Kidney (tissue), 14 donors: ENCODE data around the gene KHDRBS2. TPM values are rescaled to one million over a fixed set of nuclear protein-coding genes. Genes with fewer than 3 reads are reported as not detected.

ENCODE experiments used
- DNase-seq, 5 donors: peaks; one replicate each; pipeline ENCODE4 v3.0.0-alpha.2; 2013 to 2020
- FAIRE-seq: peaks from 2 replicates; lab custom pipeline; 2012; peaks lifted over from hg19 to GRCh38; lab: Jason Lieb, UNC
- H3K27ac ChIP-seq, 2 donors: one replicate each; pipeline ENCODE4 v1.7.0; 2013; ENCODE audit warnings: low read depth in 2 of 2, low read length in 2 of 2, inconsistent platforms in 1 of 2
- H3K27me3 ChIP-seq: one replicate; pipeline ENCODE4 v1.7.1; 2013; ENCODE audit warnings: low read length, inconsistent platforms; ENCODE audit not compliant: control insufficient read depth, insufficient read depth
- H3K36me3 ChIP-seq, 3 donors: one replicate each; pipeline versions ENCODE4 v1.7.0 to v1.7.1; 2013; ENCODE audit warnings: low read length in 3 of 3, control low read depth in 1 of 3, inconsistent platforms in 1 of 3; ENCODE audit not compliant: insufficient read depth in 3 of 3, control insufficient read depth in 2 of 3
- H3K4me1 ChIP-seq, 3 donors: one replicate each; pipeline versions ENCODE4 v1.7.0 to v1.7.1; 2013; ENCODE audit warnings: low read length in 3 of 3, inconsistent platforms in 1 of 3, low read depth in 1 of 3; ENCODE audit not compliant: control insufficient read depth in 2 of 3, insufficient read depth in 2 of 3
- H3K4me3 ChIP-seq, 3 donors: one replicate each; pipeline versions ENCODE4 v1.7.0 to v1.8.1; 2013; ENCODE audit warnings: low read length in 3 of 3, control low read depth in 1 of 3, inconsistent platforms in 1 of 3
- H3K9ac ChIP-seq, 3 donors: one replicate each; pipeline versions ENCODE4 v1.7.0 to v1.7.1; 2013; ENCODE audit warnings: low read length in 3 of 3, control low read depth in 1 of 3, inconsistent platforms in 1 of 3
- H3K9me3 ChIP-seq, 3 donors: one replicate each; pipeline versions ENCODE4 v1.7.0 to v1.7.1; 2013; ENCODE audit warnings: low read length in 3 of 3, control low read depth in 1 of 3, inconsistent platforms in 1 of 3; ENCODE audit not compliant: control insufficient read depth in 2 of 3, insufficient read depth in 1 of 3
- CTCF ChIP-seq: IDR thresholded peaks from 3 replicates; pipeline ENCODE4 v1.5.1; 2012; ENCODE audit warnings: mild to moderate bottlenecking, moderate library complexity, borderline replicate concordance; ENCODE audit not compliant: insufficient read depth; ENCODE audit errors: extremely low read depth
- intact Hi-C: fragments of 100-400 bp; cut with DNase I; formaldehyde crosslinking; loops from one replicate; pipeline ENCODE4 v1.11.1; 2022
- polyA plus RNA-seq: library from polyadenylated mRNA; stranded (reverse); fragments of 350-450 nt; fragmentation: Illumina TruSeq; extraction: RNeasy Lipid Tissue Mini Kit (QIAGEN cat#74804); gene quantifications from one replicate; pipeline ENCODE4 v1.2.3, GENCODE V29; 2014; ENCODE audit warnings: low read depth, low replicate concordance; ENCODE audit not compliant: insufficient read depth
- total RNA-seq: library from RNA; stranded (reverse); fragmentation: NEBNext Ultra II Directional; extraction: Animal tissue kit (Norgen Biotek cat#: 25700); gene quantifications from one replicate; pipeline ENCODE4 v1.2.1, GENCODE V29; 2021
- donor health status: control.
- donor health status: control.
- donor health status: control.
- donor health status: control.
- donor health status: control.
- donor health status: DM: yes; HTN: yes; CAD: no.
- donor health status: Normal renal cell carcinoma (clear cell type).

Gene KHDRBS2
- total and polyA plus RNA-seq, 2 donors from 2014 or later = 0.76 TPM; not detected in 1

GRCh38 chr6:61940919-61941318 is 345.1 kb downstream of the KHDRBS2 start:
- Histone ChIP-seq H3K27me3 (no peaks in the 10 kb centered on the region), H3K9ac (no peak overlapping the region), H3K4me3 (no peak overlapping the region), H3K36me3 (no peaks in the 10 kb centered on the region), H3K9me3 (no peaks in the 10 kb centered on the region), H3K27ac (no peak overlapping the region), H3K4me1 (no peaks in the 10 kb centered on the region)
- no peak for TF ChIP-seq CTCF
- FAIRE-seq (no peak), DNase-seq (no peak)
- intact Hi-C loops = no loop called here

GRCh38 chr6:61935242-61935846 is 350.7 kb downstream of the KHDRBS2 start:
- H3K27me3 ChIP-seq = no peaks in the 10 kb centered on the region
- no peaks in the 10 kb centered on the region for H3K36me3 ChIP-seq
- no peak for DNase-seq
- intact Hi-C loops = no loop called here
- H3K4me1 ChIP-seq = no peaks in the 10 kb centered on the region
- no peak overlapping the region for H3K27ac ChIP-seq
- no peak for FAIRE-seq
- H3K4me3 ChIP-seq = no peak overlapping the region
- TF ChIP-seq CTCF = no peak
- H3K9me3 ChIP-seq = no peaks in the 10 kb centered on the region
- no peak overlapping the region for H3K9ac ChIP-seq

GRCh38 chr6:61909486-61909885 is 376.5 kb downstream of the KHDRBS2 start:
- Histone ChIP-seq H3K4me1 (no peaks in the 10 kb centered on the region), H3K27ac (no peak overlapping the region), H3K4me3 (no peak overlapping the region), H3K9ac (no peak overlapping the region), H3K36me3 (no peaks in the 10 kb centered on the region), H3K9me3 (no peaks in the 10 kb centered on the region), H3K27me3 (no peaks in the 10 kb centered on the region)
- no peak for TF ChIP-seq CTCF
- intact Hi-C loops = no loop called here
- FAIRE-seq (no peak), DNase-seq (no peak)

- Histone ChIP-seq H3K4me3 (no peak overlapping the region), H3K4me1 (no peaks in the 10 kb centered on the region), H3K27me3 (no peaks in the 10 kb centered on the region), H3K9ac (no peak overlapping the region), H3K27ac (no peak overlapping the region), H3K36me3 (no peaks in the 10 kb centered on the region), H3K9me3 (no peaks in the 10 kb centered on the region)
- no peak for TF ChIP-seq CTCF
- intact Hi-C loops = no loop called here
- DNase-seq (no peak), FAIRE-seq (no peak)
These were observed 384.3 kb downstream of the KHDRBS2 start for GRCh38 chr6:61901748-61902147.
